DMS 273 (cell line): ENCODE results near the gene CARHSP1.
"Not testable (repeated sequence)": the region's sequence is repeated elsewhere in the genome, so short reads cannot be mapped to it uniquely, and the experiment has no call there.

ENCODE experiments used
- DNase-seq: peaks from one replicate; lab custom pipeline; 2025; ENCODE audit not compliant: unreplicated experiment; lab: John Stamatoyannopoulos, UW

Gene CARHSP1

GRCh38 chr16:8868416-8869211 is at the start of gene CARHSP1:
Gene CARHSP1, minus strand, starts transcription at chr16:8869006. Its CDS starts 9,678 bp downstream, at chr16:8859328.
- DNase-seq = peak; percentile 98

- DNase-seq = not testable (repeated sequence)
Measured at GRCh38 chr16:8917336-8917735, 48.5 kb upstream of the CARHSP1 start.

GRCh38 chr16:8916541-8917225 is 47.9 kb upstream of the CARHSP1 start:
- DNase-seq = no peak

GRCh38 chr16:8915722-8916301 is 47.0 kb upstream of the CARHSP1 start:
- DNase-seq = no peak

- no peak for DNase-seq
Measured at GRCh38 chr16:8914098-8914497, 45.3 kb upstream of the CARHSP1 start.

- DNase-seq = no peak
Measured at GRCh38 chr16:8912793-8913192, 44.0 kb upstream of the CARHSP1 start.

- no peak for DNase-seq
Measured at GRCh38 chr16:8910811-8911210, 42.0 kb upstream of the CARHSP1 start.

GRCh38 chr16:8908810-8909468 is 40.1 kb upstream of the CARHSP1 start:
- no peak for DNase-seq

GRCh38 chr16:8907096-8907495 is 38.3 kb upstream of the CARHSP1 start:
- DNase-seq = no peak

- DNase-seq = peak; percentile 26
Measured at GRCh38 chr16:8905795-8906591, 37.2 kb upstream of the CARHSP1 start.

- DNase-seq = peak; percentile 60
Measured at GRCh38 chr16:8905168-8905762, 36.5 kb upstream of the CARHSP1 start.

GRCh38 chr16:8904018-8904430 is 35.2 kb upstream of the CARHSP1 start:
- no peak for DNase-seq

- DNase-seq = no peak
Measured at GRCh38 chr16:8903004-8903403, 34.2 kb upstream of the CARHSP1 start.

- no peak for DNase-seq
Measured at GRCh38 chr16:8901320-8901861, 32.6 kb upstream of the CARHSP1 start.

- no peak for DNase-seq
Measured at GRCh38 chr16:8900343-8900742, 31.5 kb upstream of the CARHSP1 start.

GRCh38 chr16:8899709-8900317 is 31.0 kb upstream of the CARHSP1 start:
- DNase-seq = no peak

GRCh38 chr16:8898660-8899318 is 30.0 kb upstream of the CARHSP1 start:
- DNase-seq = no peak

GRCh38 chr16:8894736-8895334 is 26.0 kb upstream of the CARHSP1 start:
- no peak for DNase-seq
